Activated effector memory CD4-positive, alpha-beta T cell treated with Interleukin-2 at 50 U/mL for 16 hours (primary cell): ENCODE results near the gene USHBP1.

Source experiments
- DNase-seq: peaks from one replicate; pipeline ENCODE4 v3.0.0-alpha.2; 2020

The USHBP1 gene

DNA sequence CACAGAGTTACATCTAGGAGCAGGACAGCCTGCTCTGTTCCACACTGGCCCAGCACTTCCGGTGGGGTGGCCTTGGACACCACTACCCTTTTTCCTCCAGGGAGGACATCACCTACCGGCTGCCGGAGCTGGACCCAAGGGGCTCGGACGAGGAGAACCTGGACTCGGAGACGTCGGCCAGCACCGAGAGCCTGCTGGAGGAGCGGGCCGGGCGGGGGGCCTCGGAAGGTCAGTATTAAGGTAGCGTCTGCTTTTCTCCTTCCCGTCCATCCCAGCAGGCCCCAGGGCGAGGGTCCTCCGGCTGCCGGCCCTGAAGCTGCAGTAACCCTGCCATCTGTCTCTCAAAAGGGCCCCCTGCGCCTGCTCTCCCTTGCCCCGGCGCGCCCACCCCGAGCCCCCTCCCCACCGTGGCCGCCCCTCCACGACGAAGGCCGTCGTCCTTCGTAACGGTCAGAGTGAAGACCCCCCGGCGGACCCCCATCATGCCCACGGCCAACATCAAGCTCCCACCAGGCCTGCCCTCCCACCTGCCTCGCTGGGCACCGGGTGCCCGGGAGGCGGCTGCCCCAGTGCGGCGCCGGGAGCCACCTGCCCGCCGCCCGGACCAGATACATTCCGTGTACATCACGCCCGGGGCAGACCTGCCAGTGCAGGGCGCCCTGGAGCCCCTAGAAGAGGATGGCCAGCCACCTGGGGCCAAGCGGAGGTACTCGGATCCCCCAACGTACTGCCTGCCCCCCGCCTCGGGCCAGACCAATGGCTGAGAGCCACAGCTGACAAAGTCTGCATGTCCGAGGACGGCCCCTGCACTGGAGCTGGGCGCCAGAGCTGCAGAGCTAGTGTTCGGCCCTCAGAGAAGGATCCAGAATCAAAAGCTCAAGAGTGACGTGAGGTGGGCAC is 52.7 kb downstream of the USHBP1 start:
- no peak for DNase-seq

DNA sequence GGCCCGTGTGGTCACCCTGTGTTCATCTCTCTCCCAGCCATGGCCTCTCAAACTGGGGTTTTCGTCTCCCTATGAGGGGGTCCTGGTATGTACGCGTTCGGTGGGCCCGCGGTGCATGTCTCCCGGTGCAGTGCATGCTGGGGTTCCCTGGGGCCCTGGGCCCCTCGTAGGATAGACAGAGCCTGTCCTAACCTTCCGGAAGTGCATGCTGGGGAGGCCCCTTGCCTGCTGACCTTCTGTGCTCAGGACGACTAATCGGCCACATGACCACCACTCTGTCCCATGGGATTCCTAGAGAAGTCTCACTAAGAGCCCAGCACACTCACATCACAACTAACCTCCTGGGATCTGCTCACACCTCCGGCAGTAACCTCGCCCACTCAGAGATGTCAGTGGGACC is 54.2 kb downstream of the USHBP1 start:
- DNase-seq = no peak

- no peak for DNase-seq
Measured at GRCh38 chr19:17209126-17210036, 55.2 kb downstream of the USHBP1 start.

GRCh38 chr19:17206736-17207581 is 57.6 kb downstream of the USHBP1 start:
- DNase-seq = no peak

DNA sequence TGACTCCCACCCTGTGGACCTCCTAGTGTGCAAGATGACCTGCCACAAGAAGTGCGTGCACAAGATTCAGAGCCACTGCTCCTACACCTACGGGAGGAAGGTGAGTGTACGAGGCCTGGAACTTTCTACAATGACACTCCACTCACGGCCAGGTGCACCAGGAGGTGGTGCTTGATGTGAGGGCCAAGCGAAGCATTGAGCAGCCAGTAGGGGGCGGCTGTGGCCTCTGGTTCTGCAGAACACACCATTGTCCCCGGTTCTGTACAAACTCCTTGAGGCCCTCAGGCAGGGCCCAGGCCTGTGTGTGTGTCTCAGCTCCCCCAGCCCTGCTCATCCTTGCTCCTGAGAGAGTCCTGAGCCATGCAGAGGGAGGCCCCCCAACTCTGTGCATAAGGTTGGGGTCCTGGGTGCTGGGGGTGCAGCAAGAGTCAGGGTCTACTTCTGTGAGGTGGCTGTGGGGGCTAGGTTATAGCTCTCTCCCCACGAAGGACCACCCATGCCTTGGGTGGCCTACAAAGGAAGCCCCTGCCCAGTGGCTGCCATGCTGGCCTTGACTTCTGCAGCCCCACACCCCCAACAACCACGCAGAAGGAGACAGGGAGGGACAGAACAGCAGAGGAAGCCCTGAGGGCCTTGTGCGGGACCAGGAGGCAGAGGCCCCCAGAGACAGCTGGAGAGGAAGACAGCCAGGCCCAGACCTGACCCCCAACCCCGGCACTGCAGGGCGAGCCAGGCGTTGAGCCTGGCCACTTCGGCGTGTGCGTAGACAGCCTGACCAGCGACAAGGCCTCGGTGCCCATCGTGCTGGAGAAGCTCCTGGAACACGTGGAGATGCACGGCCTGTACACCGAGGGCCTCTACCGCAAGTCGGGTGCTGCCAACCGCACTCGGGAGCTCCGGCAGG is 59.1 kb downstream of the USHBP1 start:
- peak; percentile 52 for DNase-seq

GRCh38 chr19:17202713-17203112 is 61.8 kb downstream of the USHBP1 start:
- DNase-seq = no peak

DNA sequence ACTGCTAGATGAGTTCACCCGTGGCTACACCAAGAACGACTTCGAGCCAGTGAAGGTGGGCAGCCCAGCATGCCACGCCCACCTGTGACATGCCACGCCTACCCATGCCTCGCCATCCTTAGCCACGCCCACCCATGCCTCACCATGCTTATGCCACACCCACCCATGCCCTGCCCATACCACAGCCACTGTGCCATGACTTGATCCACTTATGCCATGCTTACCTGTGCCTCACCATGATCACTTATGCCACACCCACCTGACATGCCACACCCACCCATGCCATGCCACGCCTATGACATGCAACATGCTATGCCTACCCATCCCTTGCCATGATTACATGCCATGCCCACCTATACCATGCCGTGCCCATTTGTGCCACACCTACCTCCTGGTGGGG is 62.3 kb downstream of the USHBP1 start:
- no peak for DNase-seq

GRCh38 chr19:17200408-17201079 is 64.0 kb downstream of the USHBP1 start:
- DNase-seq = no peak
